Heart right ventricle (tissue), 16 donors: ENCODE data around the gene CWC27. TPM values are rescaled to one million over a fixed set of nuclear protein-coding genes. Genes with fewer than 3 reads are reported as not detected.

Source experiments
- ATAC-seq, 8 donors: fragments of 200-7000 bp; cut with Tn5 transposase; one replicate each; pipeline ENCODE4 v1.9.1; 2020; ENCODE audit warnings: mild to moderate bottlenecking in 8 of 8, moderate library complexity in 8 of 8, moderate number of reproducible peaks in 1 of 8
- DNase-seq, 2 donors: peaks; one replicate each; pipeline ENCODE4 v3.0.0-alpha.2; 2020
- H3K27ac ChIP-seq, 10 donors: fragments of 200-600 bp; sonication (generic) in 2 of 10; one replicate each; pipeline versions ENCODE4 v1.5.0 to v1.8.0; 2020 to 2022; ENCODE audit warnings: mild to moderate bottlenecking in 3 of 10
- H3K27me3 ChIP-seq, 7 donors: fragments of 200-600 bp; one replicate each; pipeline ENCODE4 v1.8.0; 2021 to 2022; ENCODE audit warnings: mild to moderate bottlenecking in 2 of 7
- H3K36me3 ChIP-seq, 9 donors: fragments of 200-600 bp; sonication (generic) in 1 of 9; one replicate each; pipeline versions ENCODE4 v1.5.0 to v1.8.0; 2020 to 2022; ENCODE audit warnings: mild to moderate bottlenecking in 2 of 9
- H3K4me1 ChIP-seq, 9 donors: fragments of 200-600 bp; sonication (generic) in 1 of 9; one replicate each; pipeline versions ENCODE4 v1.5.0 to v1.8.0; 2020 to 2022; ENCODE audit warnings: mild to moderate bottlenecking in 4 of 9
- H3K4me3 ChIP-seq, 10 donors: fragments of 200-600 bp; sonication (generic) in 2 of 10; one replicate each; pipeline versions ENCODE4 v1.5.0 to v1.8.0; 2020 to 2022; ENCODE audit warnings: mild to moderate bottlenecking in 7 of 10, moderate library complexity in 2 of 10
- H3K9me3 ChIP-seq, 11 donors: fragments of 200-600 bp in 10 of 11; sonication (generic) in 2 of 11; one replicate each; pipeline versions ENCODE4 v1.5.0 to v1.8.0; 2013 to 2022; ENCODE audit warnings: mild to moderate bottlenecking in 2 of 11, control low read depth in 1 of 11, moderate library complexity in 1 of 11
- WGBS, 2 donors: extraction: QIAGEN DNeasy Blood & Tissue Kit; methylation state at CpG; one replicate each; pipeline ENCODE4 v1.1.7; 2013; ENCODE audit warnings: inconsistent platforms in 1 of 2; 5-methylcytosine and 5-hydroxymethylcytosine counted together
- intact Hi-C, 10 donors: fragments of 100-400 bp; cut with DNase I; formaldehyde crosslinking; loops; one replicate each; pipeline versions ENCODE4 v1.11.1 to v1.14.2; 2022
- polyA plus RNA-seq, 2 donors: library from polyadenylated mRNA; stranded (reverse); fragments of 200-250 nt; gene quantifications; one replicate each; pipeline ENCODE4 v1.2.3, GENCODE V29; 2013
- total RNA-seq, 10 donors: library from RNA; stranded (reverse); fragmentation: NEBNext Ultra II Directional in 3 of 10; extraction: Animal tissue kit (Norgen Biotek cat#: 25700) in 3 of 10; gene quantifications; one replicate each; pipeline versions ENCODE4 v1.2.1 to v1.2.4, GENCODE V29; 2021 to 2023
- TF ChIP-seq, protein P1 (sequence below), 9 donors: fragments of 200-600 bp; sonication (generic) in 2 of 9; IDR thresholded peaks; one replicate each; pipeline versions ENCODE4 v1.5.0 to v1.8.0; 2021 to 2022; ENCODE audit warnings: antibody characterized with exemption in 9 of 9, mild to moderate bottlenecking in 5 of 9, moderate library complexity in 1 of 9
- donor health status: Arrhythmogenic right ventricular cardiomyopathy.
- donor health status: ischemic (EF 13 %, LVEDD 7.1; RV severe dilation, severe dysfunction).
- donor health status: healthy with polysubstance abuse.
- donor health status: DM: no; HTN: yes; CAD: no.
- donor health status: DM: no; HTN: no; CAD: no.
- donor health status: ischemic (EF 25% LVEDD 6.9; RV normal size, moderate dysfunction).
- donor health status: ischemic (EF 25% LVEDD 5.7; RV mildly dilated, moderate dysfunction).
- donor health status: healthy.
- donor health status: DM: yes; HTN: yes; CAD: no.
- donor health status: Ischemic cardiomyopathy.
- donor health status: ischemic (EF 35%, LVEDD 5.7; RV mildly dilated, moderate dysfunction).
- donor health status: nonischemic (EF 11% LVEDD 7.7; RV severe dilation, severe dysfunction).
- donor health status: DM: yes; HTN: yes; CAD: no.
- donor health status: PGD.
- donor health status: ischemic (EF 29% LVEDD 5.4; RV normal size, mild dysfunction).
- donor health status: nonischemic (EF 23%, LVEDD 6.1; RV moderate dilation, normal function).

CWC27 gene
- total and polyA plus RNA-seq, 12 donors = 18.7 to 32.1 (median 23.5) TPM

DNA sequence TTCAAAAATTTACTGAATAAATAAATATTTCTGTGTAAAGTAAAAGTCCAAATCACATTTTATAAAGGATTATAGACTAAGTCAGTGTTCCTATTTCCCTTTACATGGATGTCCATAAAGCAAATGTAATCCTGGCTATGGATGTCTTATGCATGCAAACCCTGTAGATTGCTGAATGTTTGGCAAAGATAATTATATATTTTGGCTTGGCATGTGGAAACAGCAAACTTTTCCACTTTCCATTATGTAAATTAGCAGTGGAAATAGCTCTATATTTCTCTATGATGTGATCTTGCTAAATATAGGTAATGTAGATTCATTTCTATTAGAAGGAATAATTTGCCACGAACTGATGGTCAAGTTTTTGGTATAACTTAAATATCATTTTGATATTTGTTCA, 66.5 kb downstream of the CWC27 start:
- Histone ChIP-seq H3K27me3 (no peaks in the 10 kb centered on the region), H3K9me3 (peaks cover 0 to 4% (median 0%) of the 10 kb centered on the region in 11 donors), H3K4me3 (no peak overlapping the region), H3K36me3 (no peaks in the 10 kb centered on the region), H3K4me1 (peaks cover 0 to 47% (median 20%) of the 10 kb centered on the region in 9 donors), H3K27ac (peak overlapping the region in 1 of 10 donors; percentile 2)
- 82 to 92% methylated on average over 1 of the region's 1 CpG for WGBS, 2 donors
- DNase-seq = no peak
- intact Hi-C loops = no loop called here
- TF ChIP-seq, protein P1, sequence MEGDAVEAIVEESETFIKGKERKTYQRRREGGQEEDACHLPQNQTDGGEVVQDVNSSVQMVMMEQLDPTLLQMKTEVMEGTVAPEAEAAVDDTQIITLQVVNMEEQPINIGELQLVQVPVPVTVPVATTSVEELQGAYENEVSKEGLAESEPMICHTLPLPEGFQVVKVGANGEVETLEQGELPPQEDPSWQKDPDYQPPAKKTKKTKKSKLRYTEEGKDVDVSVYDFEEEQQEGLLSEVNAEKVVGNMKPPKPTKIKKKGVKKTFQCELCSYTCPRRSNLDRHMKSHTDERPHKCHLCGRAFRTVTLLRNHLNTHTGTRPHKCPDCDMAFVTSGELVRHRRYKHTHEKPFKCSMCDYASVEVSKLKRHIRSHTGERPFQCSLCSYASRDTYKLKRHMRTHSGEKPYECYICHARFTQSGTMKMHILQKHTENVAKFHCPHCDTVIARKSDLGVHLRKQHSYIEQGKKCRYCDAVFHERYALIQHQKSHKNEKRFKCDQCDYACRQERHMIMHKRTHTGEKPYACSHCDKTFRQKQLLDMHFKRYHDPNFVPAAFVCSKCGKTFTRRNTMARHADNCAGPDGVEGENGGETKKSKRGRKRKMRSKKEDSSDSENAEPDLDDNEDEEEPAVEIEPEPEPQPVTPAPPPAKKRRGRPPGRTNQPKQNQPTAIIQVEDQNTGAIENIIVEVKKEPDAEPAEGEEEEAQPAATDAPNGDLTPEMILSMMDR (IDR thresholded peaks at IDR 0.05) = no peak
- ATAC-seq = no peak

DNA sequence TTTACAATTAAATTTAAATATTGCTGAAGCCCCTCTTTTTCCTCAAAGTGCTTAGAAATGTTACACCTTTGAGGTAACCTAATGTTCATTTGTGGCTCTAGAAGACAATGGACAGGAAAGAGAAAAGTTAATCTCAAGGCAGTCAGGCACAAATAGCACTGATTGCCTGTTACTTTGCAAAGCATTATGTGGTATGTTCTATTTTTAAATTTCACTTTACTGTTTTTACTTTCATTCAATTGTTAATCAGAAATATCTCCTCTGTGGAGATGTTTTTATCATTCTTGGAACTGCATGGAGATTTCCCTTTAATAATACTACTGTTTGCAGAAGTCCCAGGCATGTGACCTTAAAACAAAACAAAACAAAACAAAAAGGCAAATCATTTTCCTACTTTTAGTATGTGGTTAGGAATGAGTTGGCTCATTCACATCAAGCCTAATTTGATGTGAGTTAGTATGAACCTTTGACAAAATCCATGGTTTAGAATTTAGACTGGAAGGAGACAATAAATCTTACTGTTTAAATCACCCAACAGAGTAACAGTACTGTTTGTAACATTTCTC, 67.5 kb downstream of the CWC27 start:
- peak in 5 of 8 donors; percentile 25 to 67 (median 31) for ATAC-seq
- Histone ChIP-seq H3K4me1 (peaks cover 0 to 47% (median 20%) of the 10 kb centered on the region in 9 donors), H3K9me3 (peaks cover 0 to 8% (median 0%) of the 10 kb centered on the region in 11 donors), H3K27ac (peak overlapping the region in 8 of 10 donors; percentile 1 to 61 (median 6)), H3K36me3 (peaks cover 0 to 8% (median 0%) of the 10 kb centered on the region in 9 donors), H3K4me3 (no peak overlapping the region), H3K27me3 (no peaks in the 10 kb centered on the region)
- no peak for DNase-seq
- TF ChIP-seq, protein P1 (IDR thresholded peaks at IDR 0.05) = no peak
- intact Hi-C loops = no loop called here

DNA sequence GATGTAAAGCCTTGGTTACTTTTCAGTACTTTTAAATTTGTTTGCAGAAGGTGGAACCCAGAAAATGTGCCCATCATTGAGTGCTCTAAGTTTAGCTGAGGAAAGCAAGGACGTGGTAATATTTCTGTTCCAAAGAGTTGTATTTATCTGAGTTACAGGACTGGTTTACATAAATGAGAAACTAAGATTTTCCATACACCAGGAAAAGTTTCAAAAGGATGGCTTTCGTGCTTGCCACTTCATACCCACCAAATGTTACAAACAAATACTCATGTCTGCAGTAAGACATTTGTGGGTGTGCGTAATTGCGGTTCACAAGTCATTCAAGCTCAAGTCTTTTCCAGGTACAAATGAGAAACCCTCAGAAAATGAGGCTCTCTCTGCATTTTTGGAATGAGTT, 68.1 kb downstream of the CWC27 start:
- Histone ChIP-seq H3K9me3 (peaks cover 0 to 8% (median 0%) of the 10 kb centered on the region in 11 donors), H3K27ac (peak overlapping the region in 7 of 10 donors; percentile 1 to 61 (median 8)), H3K4me1 (peaks cover 0 to 47% (median 20%) of the 10 kb centered on the region in 9 donors), H3K4me3 (no peak overlapping the region), H3K36me3 (peaks cover 0 to 13% (median 0%) of the 10 kb centered on the region in 9 donors), H3K27me3 (no peaks in the 10 kb centered on the region)
- DNase-seq (no peak), ATAC-seq (no peak)
- intact Hi-C loops = no loop called here
- WGBS, 2 donors = 89 to 93% methylated on average over 4 of the region's 4 CpGs
- TF ChIP-seq, protein P1 (IDR thresholded peaks at IDR 0.05) = no peak

DNA sequence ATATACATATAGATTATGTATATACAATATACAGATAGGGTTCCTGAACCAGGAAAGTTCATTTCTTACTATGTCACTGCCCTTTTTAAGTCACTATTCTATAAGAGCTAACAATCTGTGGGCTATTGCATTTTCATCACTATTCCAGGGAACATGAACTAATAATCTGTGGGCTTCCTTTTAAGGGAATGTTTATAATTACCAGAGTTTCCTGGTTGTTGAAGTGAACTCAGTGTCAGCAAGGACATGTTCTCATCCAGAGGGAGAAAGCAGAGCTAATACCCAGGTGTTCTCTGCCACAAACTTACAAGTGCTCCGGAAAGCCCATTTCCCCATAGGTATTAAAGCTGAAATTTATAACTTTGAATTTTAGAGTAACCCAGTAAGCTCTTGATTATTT, 69.6 kb downstream of the CWC27 start:
- intact Hi-C loops = no loop called here
- Histone ChIP-seq H3K4me3 (no peak overlapping the region), H3K4me1 (peaks cover 0 to 47% (median 20%) of the 10 kb centered on the region in 9 donors), H3K36me3 (peaks cover 0 to 24% (median 0%) of the 10 kb centered on the region in 9 donors), H3K27ac (peak overlapping the region in 4 of 10 donors; percentile 6 to 46 (median 29)), H3K27me3 (no peaks in the 10 kb centered on the region), H3K9me3 (peaks cover 0 to 8% (median 0%) of the 10 kb centered on the region in 11 donors)
- DNase-seq (no peak), ATAC-seq (peak in 2 of 8 donors; percentile 35 to 53)
- 69 to 76% methylated on average over 1 of the region's 1 CpG for WGBS, 2 donors
- TF ChIP-seq, protein P1 (IDR thresholded peaks at IDR 0.05) = no peak
